Kidney (tissue), 14 donors: ENCODE data around the gene KLK8. TPM values are rescaled to one million over a fixed set of nuclear protein-coding genes. Genes with fewer than 3 reads are reported as not detected.

ENCODE experiments used
- DNase-seq, 5 donors: peaks; one replicate each; pipeline ENCODE4 v3.0.0-alpha.2; 2013 to 2020
- FAIRE-seq: peaks from 2 replicates; lab custom pipeline; 2012; peaks lifted over from hg19 to GRCh38; lab: Jason Lieb, UNC
- H3K27ac ChIP-seq, 2 donors: one replicate each; pipeline ENCODE4 v1.7.0; 2013; ENCODE audit warnings: low read depth in 2 of 2, low read length in 2 of 2, inconsistent platforms in 1 of 2
- H3K27me3 ChIP-seq: one replicate; pipeline ENCODE4 v1.7.1; 2013; ENCODE audit warnings: low read length, inconsistent platforms; ENCODE audit not compliant: control insufficient read depth, insufficient read depth
- H3K36me3 ChIP-seq, 3 donors: one replicate each; pipeline versions ENCODE4 v1.7.0 to v1.7.1; 2013; ENCODE audit warnings: low read length in 3 of 3, control low read depth in 1 of 3, inconsistent platforms in 1 of 3; ENCODE audit not compliant: insufficient read depth in 3 of 3, control insufficient read depth in 2 of 3
- H3K4me1 ChIP-seq, 3 donors: one replicate each; pipeline versions ENCODE4 v1.7.0 to v1.7.1; 2013; ENCODE audit warnings: low read length in 3 of 3, inconsistent platforms in 1 of 3, low read depth in 1 of 3; ENCODE audit not compliant: control insufficient read depth in 2 of 3, insufficient read depth in 2 of 3
- H3K4me3 ChIP-seq, 3 donors: one replicate each; pipeline versions ENCODE4 v1.7.0 to v1.8.1; 2013; ENCODE audit warnings: low read length in 3 of 3, control low read depth in 1 of 3, inconsistent platforms in 1 of 3
- H3K9ac ChIP-seq, 3 donors: one replicate each; pipeline versions ENCODE4 v1.7.0 to v1.7.1; 2013; ENCODE audit warnings: low read length in 3 of 3, control low read depth in 1 of 3, inconsistent platforms in 1 of 3
- H3K9me3 ChIP-seq, 3 donors: one replicate each; pipeline versions ENCODE4 v1.7.0 to v1.7.1; 2013; ENCODE audit warnings: low read length in 3 of 3, control low read depth in 1 of 3, inconsistent platforms in 1 of 3; ENCODE audit not compliant: control insufficient read depth in 2 of 3, insufficient read depth in 1 of 3
- CTCF ChIP-seq: IDR thresholded peaks from 3 replicates; pipeline ENCODE4 v1.5.1; 2012; ENCODE audit warnings: mild to moderate bottlenecking, moderate library complexity, borderline replicate concordance; ENCODE audit not compliant: insufficient read depth; ENCODE audit errors: extremely low read depth
- intact Hi-C: fragments of 100-400 bp; cut with DNase I; formaldehyde crosslinking; loops from one replicate; pipeline ENCODE4 v1.11.1; 2022
- polyA plus RNA-seq: library from polyadenylated mRNA; stranded (reverse); fragments of 350-450 nt; fragmentation: Illumina TruSeq; extraction: RNeasy Lipid Tissue Mini Kit (QIAGEN cat#74804); gene quantifications from one replicate; pipeline ENCODE4 v1.2.3, GENCODE V29; 2014; ENCODE audit warnings: low read depth, low replicate concordance; ENCODE audit not compliant: insufficient read depth
- total RNA-seq: library from RNA; stranded (reverse); fragmentation: NEBNext Ultra II Directional; extraction: Animal tissue kit (Norgen Biotek cat#: 25700); gene quantifications from one replicate; pipeline ENCODE4 v1.2.1, GENCODE V29; 2021
- donor health status: control.
- donor health status: control.
- donor health status: control.
- donor health status: control.
- donor health status: control.
- donor health status: DM: yes; HTN: yes; CAD: no.
- donor health status: Normal renal cell carcinoma (clear cell type).

The KLK8 gene
- total and polyA plus RNA-seq, 2 donors from 2014 or later: 1.3 to 4.2 TPM

- no peaks in the 10 kb centered on the region for H3K9me3 ChIP-seq
- H3K27ac ChIP-seq: no peak overlapping the region
- H3K4me3 ChIP-seq: no peak overlapping the region
- H3K9ac ChIP-seq: no peak overlapping the region
- no peak for TF ChIP-seq CTCF
- FAIRE-seq (no peak), DNase-seq (no peak)
- intact Hi-C loops: no loop called here
- H3K36me3 ChIP-seq: no peaks in the 10 kb centered on the region
- H3K4me1 ChIP-seq: no peaks in the 10 kb centered on the region
- H3K27me3 ChIP-seq: no peaks in the 10 kb centered on the region
These were observed 22.5 kb upstream of the KLK8 start for GRCh38 chr19:51023946-51024345.

- H3K4me1 ChIP-seq: no peaks in the 10 kb centered on the region
- intact Hi-C loops: no loop called here
- no peak for FAIRE-seq
- H3K9ac ChIP-seq: no peak overlapping the region
- H3K27me3 ChIP-seq: peaks cover 2% of the 10 kb centered on the region
- no peak overlapping the region for H3K4me3 ChIP-seq
- no peak overlapping the region for H3K27ac ChIP-seq
- no peak for TF ChIP-seq CTCF
- H3K9me3 ChIP-seq: no peaks in the 10 kb centered on the region
- H3K36me3 ChIP-seq: no peaks in the 10 kb centered on the region
- DNase-seq: no peak
These were observed 21.1 kb upstream of the KLK8 start for GRCh38 chr19:51022526-51022925.

- no peaks in the 10 kb centered on the region for H3K4me1 ChIP-seq
- no peaks in the 10 kb centered on the region for H3K9me3 ChIP-seq
- DNase-seq (peak in 3 of 5 donors; percentile 39 to 80 (median 69)), FAIRE-seq (no peak)
- H3K27ac ChIP-seq: no peak overlapping the region
- no peaks in the 10 kb centered on the region for H3K36me3 ChIP-seq
- peaks cover 8% of the 10 kb centered on the region for H3K27me3 ChIP-seq
- intact Hi-C loops: no loop called here
- H3K4me3 ChIP-seq: no peak overlapping the region
- H3K9ac ChIP-seq: no peak overlapping the region
- TF ChIP-seq CTCF: peak; percentile 31
These were observed 19.7 kb upstream of the KLK8 start for GRCh38 chr19:51020988-51021651.

GRCh38 chr19:51019544-51019925 is 18.1 kb upstream of the KLK8 start, which contains the start of gene KLK10:
KLK10 (minus strand) TSS chr19:51019709; CDS start chr19:51019130, 579 bp downstream.
- Histone ChIP-seq H3K9me3 (no peaks in the 10 kb centered on the region), H3K36me3 (no peaks in the 10 kb centered on the region), H3K4me1 (no peaks in the 10 kb centered on the region), H3K27me3 (peaks cover 8% of the 10 kb centered on the region), H3K4me3 (no peak within 1 kb of the TSS), H3K27ac (no peak within 1 kb of the TSS), H3K9ac (no peak within 1 kb of the TSS)
- FAIRE-seq (no peak), DNase-seq (peak in 1 of 5 donors; percentile 70)
- TF ChIP-seq CTCF: no peak
- intact Hi-C loops: no loop called here
